SK-MEL-5 (cell line): Measurements from ENCODE around the gene SEMA5B. TPM values are rescaled to one million over a fixed set of nuclear protein-coding genes. Genes with fewer than 3 reads are reported as not detected.

Experiments used
- DNase-seq: peaks from one replicate; pipeline ENCODE4 v3.0.0-alpha.2; 2016; ENCODE audit warnings: low read depth, low spot score
- in situ Hi-C: cut with HindIII; loops from 2 replicates; pipeline ENCODE4 v1.10.0; 2016; ENCODE audit warnings: low sequenced_read_pairs, high pct_unique_total_duplicates, low pct_unique_long_range_greater_than_20kb
- total RNA-seq: library from RNA; depleted of rRNA; stranded (reverse); fragments of >200 nt; shearing (Covaris generic); gene quantifications from 2 replicates; pipeline ENCODE4 v1.2.3, GENCODE V29; 2014

The SEMA5B gene
- total RNA-seq, 1 experiment from 2014 or later, result not detected

DNA sequence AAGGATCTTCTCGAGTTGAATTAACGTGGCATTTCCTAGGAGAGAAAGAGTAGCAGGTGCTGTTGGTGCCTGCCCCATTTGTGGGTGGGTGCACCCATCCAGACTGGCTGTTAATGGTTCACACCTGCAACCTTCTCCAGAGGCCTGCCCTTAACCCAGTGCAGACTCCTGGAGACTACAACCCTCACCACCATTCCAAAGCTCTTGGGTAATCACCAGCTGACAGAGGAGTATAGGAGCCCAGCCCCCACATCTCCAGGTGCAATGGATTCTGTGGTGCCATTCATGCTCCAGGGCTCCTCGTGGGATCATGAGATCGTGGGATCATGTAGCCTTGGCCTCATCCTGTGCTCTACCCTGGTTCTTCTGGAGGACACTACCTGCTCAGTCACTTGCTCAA, 60.2 kb downstream of the SEMA5B start:
- in situ Hi-C loops, result no loop called here
- DNase-seq, result no peak

GRCh38 chr3:122966045-122966444, 61.5 kb downstream of the SEMA5B start:
- no peak for DNase-seq
- in situ Hi-C loops, result no loop called here

DNA sequence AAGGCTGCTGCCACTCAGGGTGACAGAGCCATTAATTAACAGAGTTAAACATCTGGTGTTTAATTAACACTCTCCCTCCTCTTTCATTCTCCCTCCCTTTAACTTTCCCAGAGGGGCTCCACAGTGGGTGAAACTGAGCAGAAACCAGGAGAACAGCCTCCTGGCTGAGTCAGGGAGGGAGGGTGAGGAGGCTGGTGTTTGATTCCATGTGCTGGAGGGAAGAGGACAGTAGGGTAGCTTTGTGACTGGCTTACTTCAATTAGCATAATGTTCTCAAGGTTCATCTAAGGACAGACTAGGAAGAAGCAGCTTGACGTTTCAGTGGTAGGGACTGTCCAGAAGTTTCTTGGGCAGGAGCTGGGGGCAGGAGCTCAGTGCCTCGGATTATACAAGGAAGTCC, 62.8 kb downstream of the SEMA5B start:
- in situ Hi-C loops, result no loop called here
- DNase-seq, result no peak

DNA sequence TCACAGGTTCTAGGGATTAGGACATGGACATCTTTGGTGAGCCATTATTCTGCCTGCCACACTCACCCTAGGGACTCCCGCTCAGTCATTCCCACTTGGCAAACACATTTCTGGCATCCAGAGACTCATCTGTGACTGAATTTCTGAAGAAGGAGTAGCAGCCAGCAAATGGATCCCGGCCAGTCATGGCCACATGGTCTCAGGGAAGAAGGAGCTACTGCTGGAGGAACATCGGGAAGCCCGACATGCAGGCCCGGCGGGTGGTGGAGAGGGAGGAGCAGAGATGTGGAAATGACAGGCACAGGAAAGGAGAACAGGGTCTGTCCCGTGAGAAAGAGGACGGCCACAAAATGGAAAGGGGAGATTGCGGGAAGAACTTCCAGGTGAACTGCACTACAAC, 65.4 kb downstream of the SEMA5B start:
- in situ Hi-C loops, result no loop called here
- no peak for DNase-seq

- in situ Hi-C loops, result no loop called here
- DNase-seq, result no peak
Observed at GRCh38 chr3:122961146-122961545, 66.4 kb downstream of the SEMA5B start.

GRCh38 chr3:122960652-122961051, 66.9 kb downstream of the SEMA5B start:
- in situ Hi-C loops, result no loop called here

DNA sequence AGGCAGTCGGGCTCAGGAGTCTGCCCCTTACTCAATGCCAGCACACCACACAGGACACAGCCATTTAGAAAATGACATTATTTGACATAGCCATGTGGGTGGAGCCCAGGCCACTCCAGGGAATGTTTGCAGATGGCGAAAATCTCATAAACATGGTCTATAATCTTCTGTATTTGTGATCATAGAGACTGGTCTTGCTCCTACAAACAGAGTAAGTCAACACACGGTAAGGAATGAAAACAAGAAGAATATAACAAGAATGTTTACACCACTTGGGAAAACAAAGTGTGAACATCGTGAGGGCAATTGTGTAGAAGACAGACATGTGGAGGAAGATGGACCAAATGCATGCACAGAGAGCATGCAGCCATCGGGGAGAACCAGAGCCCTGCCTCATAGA, 68.2 kb downstream of the SEMA5B start:
- in situ Hi-C loops, result no loop called here
- no peak for DNase-seq

More at GRCh38 chr3:122960652-122961051, 66.9 kb downstream of the SEMA5B start:
- no peak for DNase-seq

- in situ Hi-C loops, result no loop called here
- no peak for DNase-seq
Observed at GRCh38 chr3:122957707-122958689, 69.6 kb downstream of the SEMA5B start.

DNA sequence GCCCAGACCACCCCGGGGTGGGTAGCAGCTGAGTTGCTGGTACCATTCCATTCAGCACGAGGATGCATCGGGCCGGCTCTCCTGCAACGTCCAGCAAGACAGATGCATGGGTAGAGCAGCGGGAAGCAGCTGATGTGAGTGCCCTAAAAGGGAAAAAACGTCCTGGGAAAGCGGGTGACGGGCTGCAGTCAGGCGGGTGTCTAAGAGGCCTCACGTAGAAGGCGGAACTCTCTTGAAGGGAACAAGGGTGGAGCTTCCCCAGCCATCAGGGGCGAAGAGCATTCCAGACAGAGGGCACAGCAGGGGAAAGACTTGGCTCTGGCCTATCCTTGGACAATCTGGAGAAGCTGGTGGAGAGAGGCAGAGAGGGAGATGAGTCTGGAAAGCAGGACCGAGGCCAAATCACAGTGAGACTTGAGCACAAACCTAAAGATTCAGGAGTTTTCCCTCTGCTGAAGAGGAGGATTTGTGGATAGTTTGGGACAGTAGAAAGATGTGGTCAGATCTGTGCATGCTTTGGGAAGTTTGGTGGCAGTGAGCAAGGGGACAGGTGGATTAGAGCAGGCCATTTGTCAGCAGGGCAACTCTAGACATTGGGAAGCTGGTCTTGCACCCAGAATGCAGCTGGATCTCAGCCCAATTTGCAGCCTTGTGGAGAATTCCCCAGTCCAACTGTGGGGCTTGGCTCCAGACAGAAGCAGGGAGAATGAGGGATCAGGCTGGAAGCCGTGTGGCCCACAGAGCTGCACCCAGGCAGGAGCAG, 70.7 kb downstream of the SEMA5B start:
- in situ Hi-C loops, result no loop called here

DNA sequence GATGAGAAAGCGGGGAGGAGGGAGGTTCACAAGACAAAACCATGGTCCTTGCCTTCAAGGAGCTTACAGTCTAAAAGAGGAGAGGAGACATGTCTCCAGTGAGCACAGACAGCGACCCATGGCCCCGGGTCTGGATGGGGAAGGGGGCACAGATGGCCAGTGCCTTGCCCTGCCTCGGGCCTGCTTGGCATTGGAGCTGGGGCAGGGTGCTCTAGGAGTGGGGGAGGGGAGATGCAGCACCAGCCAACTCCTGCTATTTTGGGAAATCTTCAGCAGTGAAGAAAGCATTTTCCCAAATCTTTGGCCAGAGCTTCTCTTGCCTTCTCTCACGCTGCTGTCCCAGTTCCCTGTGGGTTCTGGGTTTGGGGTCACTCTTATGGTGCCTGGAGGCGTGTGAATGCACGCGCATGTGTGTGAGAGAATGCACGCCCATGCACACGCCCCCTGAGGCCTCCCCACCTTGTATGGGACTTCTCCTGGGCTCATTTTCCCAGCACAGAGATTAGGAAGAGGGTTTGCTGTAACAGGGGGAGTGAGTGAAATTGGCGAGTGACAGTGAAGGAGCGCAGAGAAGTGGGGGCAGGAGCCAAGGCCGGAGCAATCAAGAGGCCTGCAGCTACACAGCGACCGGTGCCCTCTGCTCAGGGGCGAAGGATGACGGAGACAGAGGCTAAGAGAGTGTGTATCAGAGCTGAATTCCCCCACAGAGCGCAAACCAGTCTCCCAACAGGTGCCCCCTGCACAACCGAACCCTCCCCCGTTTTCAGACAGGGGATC, 71.5 kb downstream of the SEMA5B start:
- DNase-seq, result no peak
- in situ Hi-C loops, result no loop called here

More for the DNA sequence above, 70.7 kb downstream of the SEMA5B start:
- no peak for DNase-seq

GRCh38 chr3:122952520-122952919, 75.0 kb downstream of the SEMA5B start:
- DNase-seq, result no peak
- in situ Hi-C loops, result no loop called here

DNA sequence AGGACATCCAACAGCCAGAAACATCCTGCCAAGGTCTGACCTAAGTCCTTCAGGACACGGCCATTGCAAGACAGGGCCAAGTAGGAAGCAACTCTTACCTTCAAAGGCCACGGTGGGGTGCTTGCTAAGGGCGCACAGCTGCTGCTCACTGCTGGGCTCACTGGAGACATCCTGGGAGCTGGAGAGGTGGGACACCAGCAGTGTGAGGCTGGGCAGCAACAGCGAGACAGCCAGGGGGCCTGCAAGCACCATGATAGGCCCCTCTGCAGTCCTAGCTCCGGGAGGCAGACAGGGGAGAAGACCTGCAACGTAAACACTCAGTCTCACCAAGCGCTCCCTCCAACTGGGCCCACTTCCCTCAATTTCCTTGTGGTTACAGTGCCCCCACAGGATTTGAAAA, 79.2 kb downstream of the SEMA5B start:
- in situ Hi-C loops, result no loop called here
- no peak for DNase-seq

DNA sequence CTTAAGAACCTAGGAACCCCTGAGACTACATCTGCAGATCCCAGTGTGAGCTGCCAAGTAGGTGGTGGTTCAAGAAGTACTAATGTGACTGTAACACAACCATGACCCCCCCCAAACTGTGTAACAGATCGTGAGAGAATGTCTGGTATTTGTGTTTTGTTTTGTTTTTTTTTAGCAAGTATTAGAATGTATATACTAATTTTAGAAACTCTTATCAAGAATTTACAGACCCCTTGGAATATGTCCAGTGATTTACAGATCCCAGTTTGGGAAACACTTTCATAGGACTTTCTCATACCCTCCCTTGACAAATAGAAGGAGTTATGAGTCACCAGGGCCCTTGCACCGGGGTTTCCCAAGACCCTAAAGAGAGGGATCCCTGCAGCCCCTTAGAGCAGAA, 79.8 kb downstream of the SEMA5B start:
- in situ Hi-C loops, result no loop called here
- DNase-seq, result no peak

- DNase-seq, result no peak
- in situ Hi-C loops, result no loop called here
Observed at GRCh38 chr3:122947196-122947595, 80.4 kb downstream of the SEMA5B start.

DNA sequence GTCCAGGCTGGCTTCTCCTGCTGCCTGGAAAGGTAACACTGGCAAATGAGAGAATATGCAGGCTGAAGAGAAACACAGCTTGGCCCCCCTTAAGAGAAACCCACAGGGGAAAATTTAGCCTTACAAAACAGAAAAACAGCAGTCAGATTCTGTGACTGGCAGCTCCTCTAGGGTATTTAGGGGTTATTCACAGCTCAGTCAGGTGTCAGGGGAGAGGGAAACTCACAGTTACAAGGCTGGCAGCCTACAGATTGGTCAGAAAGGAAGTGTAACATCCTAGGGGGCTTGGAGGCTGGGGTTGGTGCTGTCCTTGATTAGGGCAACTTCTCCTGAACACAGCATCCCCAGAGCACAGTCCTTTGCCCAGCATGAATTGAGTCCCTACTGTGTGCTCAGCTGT, 81.4 kb downstream of the SEMA5B start:
- in situ Hi-C loops, result no loop called here
- DNase-seq, result no peak

DNA sequence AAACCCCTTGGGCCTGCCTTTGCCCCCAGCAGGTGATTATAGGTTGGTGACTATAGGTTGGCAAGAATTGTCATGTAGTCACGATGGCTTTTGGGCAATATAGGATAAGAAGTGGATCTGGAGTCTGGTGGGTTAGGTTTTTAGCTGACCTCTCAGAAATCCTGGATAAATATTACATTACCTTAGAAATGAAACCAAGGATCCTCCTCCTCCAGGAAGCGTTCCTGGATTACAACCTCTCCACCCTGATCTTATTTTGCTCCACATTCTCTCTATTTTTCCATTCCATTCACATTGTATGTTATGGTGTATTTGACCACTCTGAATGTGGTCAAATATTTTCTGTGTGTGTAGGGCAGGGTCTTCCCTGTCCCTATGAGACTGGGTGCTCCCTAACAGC, 82.3 kb downstream of the SEMA5B start:
- no peak for DNase-seq
- in situ Hi-C loops, result no loop called here

GRCh38 chr3:122944671-122945161, 82.8 kb downstream of the SEMA5B start:
- in situ Hi-C loops, result no loop called here
- DNase-seq, result no peak

- in situ Hi-C loops, result no loop called here
Observed at GRCh38 chr3:122943828-122944190, 83.8 kb downstream of the SEMA5B start.

More at GRCh38 chr3:122943828-122944190, 83.8 kb downstream of the SEMA5B start:
- DNase-seq, result no peak
